Loucy (cell line): ENCODE results near the gene ZCCHC24.
A peak's percentile ranks its signal among the peaks of the same experiment; 100 is the strongest.

Experiments
- H2AFZ ChIP-seq: fragments of 200-600 bp; sonication (generic); 2 replicates; pipeline ENCODE4 v1.6.0; 2016; ENCODE audit warnings: antibody characterized with exemption, mild to moderate bottlenecking, low read length, moderate library complexity
- H3F3A ChIP-seq: fragments of 200-600 bp; 2 replicates; pipeline ENCODE4 v1.6.0; 2016; ENCODE audit warnings: antibody characterized with exemption, low read depth, mild to moderate bottlenecking
- H3K27me3 ChIP-seq: fragments of 200-600 bp; sonication (generic); 2 replicates; pipeline ENCODE4 v1.6.1; 2014; ENCODE audit warnings: low read length, mild to moderate bottlenecking; ENCODE audit not compliant: insufficient read depth, poor library complexity, severe bottlenecking
- H3K36me3 ChIP-seq: fragments of 200-600 bp; sonication (generic); 2 replicates; pipeline ENCODE4 v1.6.1; 2016; ENCODE audit warnings: low read length; ENCODE audit not compliant: insufficient read depth
- H3K4me1 ChIP-seq: fragments of 200-600 bp; sonication (generic); 2 replicates; pipeline ENCODE4 v1.5.1; 2014; ENCODE audit warnings: low read length, mild to moderate bottlenecking; ENCODE audit not compliant: insufficient read depth, poor library complexity, severe bottlenecking
- H3K4me2 ChIP-seq: fragments of 200-600 bp; sonication (generic); 2 replicates; pipeline ENCODE4 v1.6.0; 2014; ENCODE audit warnings: antibody characterized with exemption, low read length, low read depth, mild to moderate bottlenecking; ENCODE audit not compliant: poor library complexity, severe bottlenecking
- H3K4me3 ChIP-seq: fragments of 200-600 bp; sonication (generic); 2 replicates; pipeline ENCODE4 v1.5.1; 2014; ENCODE audit warnings: low read length, mild to moderate bottlenecking, mixed read lengths; ENCODE audit not compliant: poor library complexity, severe bottlenecking
- H3K79me2 ChIP-seq: fragments of 200-600 bp; sonication (generic); 2 replicates; pipeline ENCODE4 v1.6.1; 2014; ENCODE audit warnings: low read length; ENCODE audit not compliant: insufficient read depth
- H3K9ac ChIP-seq: fragments of 200-600 bp; sonication (generic); 2 replicates; pipeline ENCODE4 v1.6.0; 2014; ENCODE audit warnings: mild to moderate bottlenecking, low read depth, low read length, moderate library complexity; ENCODE audit not compliant: poor library complexity, severe bottlenecking
- H3K9me2 ChIP-seq: fragments of 200-600 bp; sonication (generic); replicated peaks from 2 replicates; pipeline ENCODE4 v1.6.1; 2016; ENCODE audit warnings: low read depth, low read length, mixed read lengths
- H3K9me3 ChIP-seq: fragments of 200-600 bp; sonication (generic); 2 replicates; pipeline ENCODE4 v1.6.1; 2014; ENCODE audit warnings: mild to moderate bottlenecking, antibody characterized with exemption, low read length, low read depth; ENCODE audit not compliant: insufficient read depth
- H4K20me1 ChIP-seq: fragments of 200-600 bp; sonication (generic); 2 replicates; pipeline ENCODE4 v1.6.0; 2014; ENCODE audit warnings: antibody characterized with exemption, low read length, mild to moderate bottlenecking; ENCODE audit not compliant: insufficient read depth, poor library complexity, severe bottlenecking
- EZH2phosphoT487 ChIP-seq: fragments of 200-600 bp; IDR thresholded peaks from 2 replicates; pipeline ENCODE4 v1.6.1; 2018; ENCODE audit warnings: antibody characterized with exemption, mild to moderate bottlenecking, moderate library complexity, borderline replicate concordance
- TF ChIP-seq, protein P1 (sequence below): fragments of 200-600 bp; sonication (generic); conservative IDR thresholded peaks from 2 replicates; pipeline ENCODE4 v1.5.1; 2014; ENCODE audit warnings: mild to moderate bottlenecking, antibody characterized with exemption, low read length

ZCCHC24 gene

DNA sequence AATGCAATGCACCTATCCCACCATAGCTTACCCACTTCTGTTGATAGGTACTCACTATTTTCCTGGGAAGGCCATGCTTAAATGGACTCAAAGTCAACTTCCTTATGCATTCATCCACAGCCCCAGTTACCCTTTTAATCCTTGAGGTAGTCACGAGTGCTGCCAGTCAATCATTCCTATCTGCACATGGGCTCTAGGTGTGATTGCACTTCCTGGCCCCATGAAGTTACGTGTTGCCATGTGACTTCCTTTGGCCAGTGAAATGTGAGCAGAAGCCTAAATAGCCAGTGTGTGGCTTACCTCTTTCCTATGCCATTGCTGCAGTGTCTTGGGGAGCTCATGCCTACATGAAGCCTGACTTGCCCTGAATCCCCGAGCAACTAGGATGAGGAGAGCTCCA, 43.4 kb upstream of the ZCCHC24 start:
- H3K9me3 ChIP-seq: no peaks in the 10 kb centered on the region
- H3K27me3 ChIP-seq: no peaks in the 10 kb centered on the region
- H3K36me3 ChIP-seq: no peaks in the 10 kb centered on the region
- no peak overlapping the region for H3K4me2 ChIP-seq
- no peaks in the 10 kb centered on the region for H3F3A ChIP-seq
- no peaks in the 10 kb centered on the region for H4K20me1 ChIP-seq
- H3K4me3 ChIP-seq: no peak overlapping the region
- TF ChIP-seq EZH2phosphoT487: no peak
- TF ChIP-seq, protein P1, sequence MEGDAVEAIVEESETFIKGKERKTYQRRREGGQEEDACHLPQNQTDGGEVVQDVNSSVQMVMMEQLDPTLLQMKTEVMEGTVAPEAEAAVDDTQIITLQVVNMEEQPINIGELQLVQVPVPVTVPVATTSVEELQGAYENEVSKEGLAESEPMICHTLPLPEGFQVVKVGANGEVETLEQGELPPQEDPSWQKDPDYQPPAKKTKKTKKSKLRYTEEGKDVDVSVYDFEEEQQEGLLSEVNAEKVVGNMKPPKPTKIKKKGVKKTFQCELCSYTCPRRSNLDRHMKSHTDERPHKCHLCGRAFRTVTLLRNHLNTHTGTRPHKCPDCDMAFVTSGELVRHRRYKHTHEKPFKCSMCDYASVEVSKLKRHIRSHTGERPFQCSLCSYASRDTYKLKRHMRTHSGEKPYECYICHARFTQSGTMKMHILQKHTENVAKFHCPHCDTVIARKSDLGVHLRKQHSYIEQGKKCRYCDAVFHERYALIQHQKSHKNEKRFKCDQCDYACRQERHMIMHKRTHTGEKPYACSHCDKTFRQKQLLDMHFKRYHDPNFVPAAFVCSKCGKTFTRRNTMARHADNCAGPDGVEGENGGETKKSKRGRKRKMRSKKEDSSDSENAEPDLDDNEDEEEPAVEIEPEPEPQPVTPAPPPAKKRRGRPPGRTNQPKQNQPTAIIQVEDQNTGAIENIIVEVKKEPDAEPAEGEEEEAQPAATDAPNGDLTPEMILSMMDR: no peak
- H3K79me2 ChIP-seq: no peaks in the 10 kb centered on the region
- H2AFZ ChIP-seq: peak overlapping the region; percentile 70
- H3K9me2 ChIP-seq: no peaks in the 10 kb centered on the region
- H3K4me1 ChIP-seq: peaks cover 6% of the 10 kb centered on the region
- no peak overlapping the region for H3K9ac ChIP-seq

DNA sequence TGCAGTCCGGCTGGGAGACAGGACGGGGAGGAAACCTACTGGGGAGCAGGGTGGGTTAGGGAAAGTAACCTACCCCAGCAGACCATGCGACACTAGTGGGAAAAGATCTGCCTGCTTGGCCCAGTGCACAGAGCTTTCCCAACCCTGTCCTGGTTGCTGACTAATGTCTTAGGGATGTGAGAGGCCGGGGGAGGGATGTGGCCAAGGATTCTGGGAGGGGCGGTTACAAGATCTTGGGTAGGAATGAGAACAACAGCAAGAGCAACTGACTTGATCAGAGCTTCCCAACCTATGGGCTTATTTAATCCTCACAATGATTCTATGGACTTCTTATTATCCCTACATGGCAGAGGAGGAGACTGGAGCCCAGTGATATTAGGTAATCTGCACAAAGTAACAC, 42.9 kb upstream of the ZCCHC24 start:
- no peaks in the 10 kb centered on the region for H3K27me3 ChIP-seq
- H3K9me2 ChIP-seq: no peaks in the 10 kb centered on the region
- H3F3A ChIP-seq: no peaks in the 10 kb centered on the region
- no peaks in the 10 kb centered on the region for H4K20me1 ChIP-seq
- H2AFZ ChIP-seq: no peak overlapping the region
- H3K79me2 ChIP-seq: no peaks in the 10 kb centered on the region
- no peak overlapping the region for H3K9ac ChIP-seq
- peaks cover 6% of the 10 kb centered on the region for H3K4me1 ChIP-seq
- H3K4me2 ChIP-seq: no peak overlapping the region
- TF ChIP-seq EZH2phosphoT487: no peak
- TF ChIP-seq, protein P1: no peak
- no peaks in the 10 kb centered on the region for H3K36me3 ChIP-seq
- no peaks in the 10 kb centered on the region for H3K9me3 ChIP-seq
- no peak overlapping the region for H3K4me3 ChIP-seq

DNA sequence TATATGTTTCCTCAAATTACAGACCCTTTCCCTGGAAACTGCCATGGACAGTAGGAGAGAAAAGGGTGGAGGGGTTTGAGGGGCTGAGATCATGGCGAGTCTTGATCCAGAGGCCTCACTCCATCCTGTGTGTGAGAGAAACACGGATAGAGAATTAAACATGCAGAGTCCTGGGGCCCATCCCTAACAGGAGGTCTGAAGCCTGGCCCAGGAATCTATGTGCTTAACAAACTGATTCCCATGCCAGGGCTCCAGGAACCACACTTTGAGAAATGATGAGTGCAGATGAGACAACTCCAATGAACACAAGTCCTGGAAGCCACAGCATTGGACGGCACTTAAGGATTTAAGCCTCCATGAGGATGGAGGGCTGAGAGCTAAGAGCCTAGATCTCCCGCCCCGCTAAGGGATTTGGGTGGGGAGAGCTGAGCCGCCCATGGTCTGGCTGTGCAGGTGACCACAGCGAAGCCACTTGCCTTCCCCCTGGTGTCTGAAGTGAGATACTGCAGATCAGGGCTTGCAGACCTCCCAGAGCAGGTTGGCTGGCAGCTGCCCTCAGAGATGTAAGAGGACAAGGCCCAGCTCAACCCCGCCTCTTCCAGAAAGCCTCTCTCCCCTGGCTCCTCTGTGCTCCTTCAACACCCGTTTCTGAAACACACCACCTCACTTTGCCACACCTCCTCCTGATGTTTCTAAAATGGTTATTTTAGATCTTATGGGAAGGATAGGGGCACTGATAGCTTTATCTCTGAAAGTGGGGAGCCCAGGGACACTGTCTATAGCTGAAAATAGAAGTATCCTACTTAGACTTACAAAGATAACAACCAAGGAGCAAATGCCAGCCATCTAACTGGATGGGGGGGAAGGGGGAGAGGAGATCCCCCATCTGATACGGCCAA, 42.1 kb upstream of the ZCCHC24 start:
- no peaks in the 10 kb centered on the region for H3K79me2 ChIP-seq
- H3K36me3 ChIP-seq: no peaks in the 10 kb centered on the region
- no peaks in the 10 kb centered on the region for H3F3A ChIP-seq
- H2AFZ ChIP-seq: 0 out of 2 replicates have a peak overlapping the region, but pooled peaks have one; percentile 5
- no peak overlapping the region for H3K4me3 ChIP-seq
- no peak for TF ChIP-seq EZH2phosphoT487
- TF ChIP-seq, protein P1: peak; percentile 82
- H3K27me3 ChIP-seq: no peaks in the 10 kb centered on the region
- H3K9me3 ChIP-seq: no peaks in the 10 kb centered on the region
- no peaks in the 10 kb centered on the region for H4K20me1 ChIP-seq
- H3K9me2 ChIP-seq: no peaks in the 10 kb centered on the region
- H3K4me1 ChIP-seq: peaks cover 6% of the 10 kb centered on the region
- no peak overlapping the region for H3K9ac ChIP-seq
- H3K4me2 ChIP-seq: no peak overlapping the region
